SJCRH30 (cell line): ENCODE data around the gene TRIM43B. TPM values are rescaled to one million over a fixed set of nuclear protein-coding genes. Genes with fewer than 3 reads are reported as not detected.
"Not testable (repeated sequence)": the region's sequence is repeated elsewhere in the genome, so short reads cannot be mapped to it uniquely, and the experiment has no call there.

Experiments used
- DNase-seq, 2 experiments: peaks; one replicate each; pipeline ENCODE4 v3.0.0-alpha.2; 2015 to 2020
- H3K27ac ChIP-seq: fragments of 250-450 bp; sonication (Bioruptor Pico); 2 replicates; pipeline ENCODE4 v1.5.1; 2020; ENCODE audit warnings: mild to moderate bottlenecking, moderate library complexity
- H3K27me3 ChIP-seq: fragments of 250-450 bp; sonication (Bioruptor Pico); 2 replicates; pipeline ENCODE4 v1.5.1; 2020; ENCODE audit warnings: mild to moderate bottlenecking, moderate library complexity
- H3K36me3 ChIP-seq: fragments of 250-450 bp; sonication (Bioruptor Pico); 2 replicates; pipeline ENCODE4 v1.5.1; 2020; ENCODE audit warnings: mild to moderate bottlenecking, moderate library complexity
- H3K4me1 ChIP-seq: fragments of 250-450 bp; sonication (Bioruptor Pico); 2 replicates; pipeline ENCODE4 v1.5.1; 2020; ENCODE audit warnings: mild to moderate bottlenecking, moderate library complexity
- H3K4me3 ChIP-seq: fragments of 250-450 bp; sonication (Bioruptor Pico); 2 replicates; pipeline ENCODE4 v1.5.1; 2020; ENCODE audit warnings: mild to moderate bottlenecking, moderate library complexity
- H3K9me3 ChIP-seq: fragments of 250-450 bp; sonication (Bioruptor Pico); replicated peaks from 2 replicates; pipeline ENCODE4 v1.5.1; 2020; ENCODE audit warnings: mild to moderate bottlenecking, moderate library complexity
- total RNA-seq: library from RNA; depleted of rRNA; stranded (reverse); fragments of >200 nt; shearing (Covaris generic); gene quantifications from 2 replicates; pipeline ENCODE4 v1.2.3, GENCODE V29; 2014; rRNA removed

The TRIM43B gene
- total RNA-seq: not detected in 2 replicates

DNA sequence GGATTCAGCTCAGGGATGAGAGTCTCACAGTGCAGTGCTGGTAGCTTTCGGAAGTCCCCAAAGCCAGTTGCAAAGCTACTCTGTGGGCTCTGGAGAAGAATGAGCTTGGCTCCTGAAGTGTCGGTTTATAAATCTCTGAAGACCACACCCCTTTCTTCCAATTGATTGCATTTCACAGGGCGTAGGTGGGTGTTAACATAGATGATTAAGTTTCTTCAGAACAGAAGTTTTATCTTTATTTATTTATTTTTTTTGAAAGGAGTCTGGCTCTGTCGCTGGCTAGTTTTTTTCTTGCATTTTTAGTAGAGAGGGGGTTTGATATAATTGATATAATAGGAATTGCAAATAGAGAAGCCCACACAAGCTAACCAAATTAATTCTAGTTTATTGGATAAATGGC lies at the start of gene TRIM43B:
TRIM43B (minus strand) TSS at position 101 of the 400 bp plus-strand sequence. CDS start 2,040 bp downstream, outside the sequence.
- H3K27ac ChIP-seq, H3K27me3 ChIP-seq, H3K4me3 ChIP-seq, H3K36me3 ChIP-seq, H3K4me1 ChIP-seq, DNase-seq, H3K9me3 ChIP-seq: not testable (repeated sequence)

DNA sequence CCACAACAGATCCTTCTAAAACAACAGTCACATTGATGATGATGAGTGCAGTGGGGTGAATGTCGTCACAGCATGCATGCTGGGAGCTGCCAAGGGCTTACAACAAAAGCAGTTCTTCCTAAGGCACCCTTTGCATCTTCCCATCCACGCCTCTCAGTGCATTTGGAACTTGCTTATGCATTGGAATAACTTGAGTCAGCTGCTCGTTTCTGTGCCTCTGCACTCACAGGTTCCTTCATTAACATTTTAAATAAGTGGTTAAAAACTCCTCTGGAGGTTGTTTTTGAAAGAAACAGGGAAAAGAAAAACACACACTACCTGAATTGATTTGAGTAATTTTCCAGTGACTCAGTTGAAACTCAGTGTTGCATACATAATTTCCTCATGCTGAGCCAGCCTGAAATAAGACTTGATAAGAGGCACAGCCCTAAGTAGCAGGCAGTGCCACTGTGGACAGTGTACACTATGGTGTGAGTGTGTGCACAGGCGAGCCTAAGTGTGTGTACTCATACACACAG lies 46.8 kb upstream of the TRIM43B start:
- no peak overlapping the region for H3K27ac ChIP-seq
- peak in 1 of 2 experiments; percentile 33 for DNase-seq

DNA sequence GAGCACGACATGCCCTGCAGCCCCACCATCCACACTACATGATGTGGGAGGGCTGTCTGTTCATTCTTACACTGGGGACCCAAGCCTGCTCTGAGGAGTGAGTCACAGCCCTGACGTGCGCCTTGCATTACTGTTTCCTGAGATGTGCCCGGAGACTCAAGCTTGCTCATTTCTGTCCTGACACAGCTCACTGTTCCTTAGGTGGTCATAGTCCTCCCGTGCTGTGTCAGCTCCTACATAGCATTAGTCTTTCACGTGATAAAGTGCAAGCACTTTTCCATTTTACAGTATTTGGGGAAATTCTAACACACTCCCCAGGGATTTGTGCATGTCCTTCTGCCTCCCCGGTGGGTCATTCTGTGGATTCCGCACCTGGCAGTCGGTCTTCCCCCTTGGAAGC lies 46.2 kb upstream of the TRIM43B start:
- H3K4me3 ChIP-seq: no peak overlapping the region
- DNase-seq: no peak
- H3K27ac ChIP-seq: no peak overlapping the region

More for the DNA sequence above, 46.8 kb upstream of the TRIM43B start:
- Histone ChIP-seq H3K4me1 (no peaks in the 10 kb centered on the region), H3K36me3 (no peaks in the 10 kb centered on the region), H3K9me3 (no peaks in the 10 kb centered on the region), H3K4me3 (no peak overlapping the region), H3K27me3 (no peaks in the 10 kb centered on the region)

DNA sequence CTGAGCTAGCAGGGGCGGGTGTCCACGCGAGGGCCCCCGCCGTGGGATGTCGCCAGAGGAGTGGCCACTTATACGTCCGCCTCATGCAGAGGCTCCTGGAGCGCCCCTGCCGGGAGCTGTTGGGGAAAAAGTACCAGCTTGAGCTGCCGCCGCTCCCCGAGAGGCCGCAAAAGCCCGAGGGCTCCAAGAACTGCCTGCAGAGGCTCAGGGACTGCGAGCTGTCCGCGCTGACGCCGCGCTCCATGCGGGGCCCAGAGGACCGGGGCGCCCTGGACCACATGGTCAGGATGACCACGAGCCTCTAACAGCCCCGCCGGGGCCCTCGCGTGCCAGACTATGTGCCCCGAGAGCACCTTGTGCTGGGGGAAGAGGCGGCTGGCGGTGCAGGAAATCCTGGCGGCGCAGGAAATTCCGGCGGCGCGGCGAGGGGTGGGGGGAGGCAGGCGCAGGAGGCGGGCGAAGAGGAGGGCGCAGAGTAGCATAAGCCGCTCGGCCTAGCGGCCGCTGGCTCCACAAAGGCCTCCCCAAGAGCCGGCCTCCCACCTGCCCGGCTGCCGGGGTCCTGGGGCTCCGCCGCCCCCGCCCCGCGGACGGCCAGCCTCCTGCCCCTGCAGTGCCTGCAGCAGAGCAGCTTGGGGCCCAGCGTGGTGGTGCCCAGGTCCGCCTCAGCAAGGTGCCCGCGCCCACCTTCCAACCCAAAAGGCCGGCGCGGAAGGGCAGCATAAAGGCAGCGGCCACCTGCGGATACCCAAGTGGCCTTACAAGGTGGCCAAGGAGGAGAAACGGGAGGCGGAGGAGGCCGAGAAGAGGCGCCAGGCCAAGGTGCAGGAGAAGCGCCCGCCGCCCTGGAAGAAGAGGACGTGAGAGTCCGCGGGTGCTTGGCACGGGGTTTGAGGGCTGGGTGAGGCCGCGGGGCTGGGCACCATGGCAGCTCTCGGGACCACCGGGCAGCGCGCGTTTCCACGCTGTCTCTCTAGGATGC lies 42.1 kb upstream of the TRIM43B start:
- no peaks in the 10 kb centered on the region for H3K36me3 ChIP-seq
- H3K27me3 ChIP-seq: no peaks in the 10 kb centered on the region
- H3K4me1 ChIP-seq: no peaks in the 10 kb centered on the region
- no peaks in the 10 kb centered on the region for H3K9me3 ChIP-seq
- DNase-seq: no peak
- H3K27ac ChIP-seq: no peak overlapping the region
- H3K4me3 ChIP-seq: no peak overlapping the region

More for the DNA sequence above, 46.2 kb upstream of the TRIM43B start:
- Histone ChIP-seq H3K4me1 (no peaks in the 10 kb centered on the region), H3K9me3 (no peaks in the 10 kb centered on the region), H3K36me3 (no peaks in the 10 kb centered on the region), H3K27me3 (no peaks in the 10 kb centered on the region)

DNA sequence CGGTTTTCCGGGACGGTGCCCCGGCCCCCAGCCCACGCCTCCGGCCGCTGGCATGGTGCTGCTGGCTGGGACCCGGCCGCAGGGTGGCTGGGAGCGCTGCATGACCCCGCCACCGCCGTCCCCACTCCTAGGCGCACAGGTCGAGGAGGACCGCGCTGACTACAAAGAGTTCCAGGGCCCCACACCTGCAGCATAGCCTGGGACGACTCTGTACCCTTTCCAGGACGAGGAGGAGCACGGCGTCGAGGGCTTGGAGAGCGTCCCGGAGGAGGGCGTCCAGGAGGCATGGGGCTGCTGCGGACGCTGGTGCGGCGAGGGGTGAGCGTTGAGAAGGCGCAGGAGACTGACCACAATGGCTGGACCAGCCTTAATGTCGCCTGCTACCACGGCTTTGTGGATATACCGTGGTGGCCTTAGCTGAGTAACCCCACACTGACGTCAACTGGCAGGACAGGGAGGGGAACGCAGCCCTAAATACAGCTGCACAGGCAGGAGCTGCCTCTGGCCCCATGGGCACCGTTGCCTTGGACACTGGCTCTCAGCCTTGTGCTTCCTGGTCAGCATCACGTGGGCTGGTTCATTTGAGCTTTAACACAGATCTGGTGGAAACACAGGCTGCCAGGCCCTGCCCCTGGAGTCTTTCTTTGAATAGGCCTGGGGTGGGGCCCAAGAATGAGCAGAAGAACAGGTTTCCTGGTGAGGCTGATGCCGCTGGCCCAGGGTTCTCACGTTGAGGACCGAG lies 40.9 kb upstream of the TRIM43B start:
- no peak for DNase-seq
- no peak overlapping the region for H3K27ac ChIP-seq

DNA sequence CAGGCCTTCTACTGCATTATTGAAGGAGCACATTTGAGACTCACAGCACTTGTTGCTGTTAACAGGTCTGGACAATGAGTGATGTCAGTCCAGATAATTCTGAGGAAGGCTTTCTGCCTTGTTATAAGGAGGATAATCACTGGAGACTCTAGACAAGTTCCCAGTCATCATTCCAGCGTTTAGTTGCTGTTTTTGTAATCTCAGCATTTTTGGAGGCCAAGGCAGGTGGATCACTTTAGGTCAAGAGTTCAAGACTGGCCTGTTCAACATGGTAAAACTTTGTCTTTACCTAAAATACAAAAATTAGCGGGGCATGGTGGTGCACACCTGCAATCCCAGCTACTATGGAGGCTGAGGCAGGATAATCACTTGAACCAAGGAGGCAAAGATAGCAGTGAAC lies 39.6 kb upstream of the TRIM43B start:
- no peaks in the 10 kb centered on the region for H3K27me3 ChIP-seq
- DNase-seq: no peak
- no peaks in the 10 kb centered on the region for H3K4me1 ChIP-seq
- no peak overlapping the region for H3K4me3 ChIP-seq
- no peaks in the 10 kb centered on the region for H3K9me3 ChIP-seq
- no peak overlapping the region for H3K27ac ChIP-seq
- no peaks in the 10 kb centered on the region for H3K36me3 ChIP-seq

More for the DNA sequence above, 40.9 kb upstream of the TRIM43B start:
- Histone ChIP-seq H3K4me3 (no peak overlapping the region), H3K9me3 (no peaks in the 10 kb centered on the region), H3K27me3 (no peaks in the 10 kb centered on the region), H3K36me3 (no peaks in the 10 kb centered on the region), H3K4me1 (no peaks in the 10 kb centered on the region)

DNA sequence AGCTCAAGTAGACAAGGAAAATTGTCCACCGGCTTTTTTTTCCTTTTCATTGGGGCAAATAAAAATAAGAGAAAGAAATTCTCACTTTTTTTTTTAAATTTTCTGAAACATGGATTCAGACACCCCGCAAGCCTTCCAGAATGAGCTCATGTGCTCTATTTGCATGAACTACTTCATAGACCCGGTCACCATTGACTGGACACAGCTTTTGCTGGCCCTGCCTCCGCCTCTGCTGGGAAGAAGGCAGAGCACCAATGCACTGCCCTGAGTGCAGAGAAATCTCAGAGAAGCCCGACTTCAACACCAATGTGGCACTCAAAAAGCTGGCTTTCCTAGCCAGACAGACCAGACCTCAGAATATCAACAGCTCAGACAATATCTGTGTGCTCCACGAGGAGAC lies 30.2 kb upstream of the TRIM43B start:
- Histone ChIP-seq H3K36me3 (no peaks in the 10 kb centered on the region), H3K9me3 (no peaks in the 10 kb centered on the region), H3K4me3 (no peak overlapping the region), H3K27ac (no peak overlapping the region), H3K27me3 (no peaks in the 10 kb centered on the region), H3K4me1 (no peaks in the 10 kb centered on the region)
- no peak for DNase-seq

DNA sequence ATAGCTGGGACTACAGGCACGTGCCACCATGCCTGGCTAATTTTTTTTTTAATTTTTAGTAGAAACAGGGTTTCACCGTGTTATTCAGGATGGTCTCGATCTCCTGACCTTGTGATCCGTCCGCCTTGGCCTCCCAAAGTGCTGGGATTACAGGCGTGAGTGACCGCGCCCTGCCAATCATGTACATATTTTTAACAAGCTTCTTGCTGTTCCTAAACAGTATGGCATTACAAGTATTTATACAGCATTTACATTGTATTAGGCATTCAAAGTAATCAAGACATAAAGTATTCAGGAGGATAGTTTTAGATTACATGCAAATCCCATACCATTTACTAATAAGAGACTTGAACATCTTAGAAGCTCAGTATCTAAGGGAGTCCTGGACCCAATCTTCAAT lies 29.7 kb upstream of the TRIM43B start:
- H3K9me3 ChIP-seq, DNase-seq, H3K4me1 ChIP-seq, H3K27me3 ChIP-seq, H3K36me3 ChIP-seq, H3K27ac ChIP-seq, H3K4me3 ChIP-seq: not testable (repeated sequence)

DNA sequence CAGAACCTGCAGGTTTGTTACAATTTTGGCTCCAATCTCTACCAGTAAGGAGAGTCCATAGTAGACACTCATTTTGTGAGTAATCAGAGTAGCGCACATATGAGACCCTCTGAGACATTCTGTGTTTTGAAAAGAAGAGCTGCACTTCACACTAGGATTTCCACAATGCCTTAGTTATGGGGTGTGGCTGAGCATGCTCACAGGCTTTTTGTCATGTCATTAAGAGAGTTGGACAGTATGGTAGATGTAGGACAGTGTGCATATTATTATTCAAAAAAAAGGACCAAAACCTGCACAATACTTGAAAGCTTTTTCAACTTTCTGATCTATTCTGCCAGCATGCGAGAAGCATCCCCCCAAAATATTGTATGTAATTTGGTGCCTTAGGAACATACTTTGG lies 24.9 kb upstream of the TRIM43B start:
- DNase-seq: no peak
- H3K27me3 ChIP-seq: no peaks in the 10 kb centered on the region
- H3K4me3 ChIP-seq: no peak overlapping the region
- no peaks in the 10 kb centered on the region for H3K4me1 ChIP-seq
- H3K27ac ChIP-seq: no peak overlapping the region
- no peaks in the 10 kb centered on the region for H3K36me3 ChIP-seq
- no peaks in the 10 kb centered on the region for H3K9me3 ChIP-seq

DNA sequence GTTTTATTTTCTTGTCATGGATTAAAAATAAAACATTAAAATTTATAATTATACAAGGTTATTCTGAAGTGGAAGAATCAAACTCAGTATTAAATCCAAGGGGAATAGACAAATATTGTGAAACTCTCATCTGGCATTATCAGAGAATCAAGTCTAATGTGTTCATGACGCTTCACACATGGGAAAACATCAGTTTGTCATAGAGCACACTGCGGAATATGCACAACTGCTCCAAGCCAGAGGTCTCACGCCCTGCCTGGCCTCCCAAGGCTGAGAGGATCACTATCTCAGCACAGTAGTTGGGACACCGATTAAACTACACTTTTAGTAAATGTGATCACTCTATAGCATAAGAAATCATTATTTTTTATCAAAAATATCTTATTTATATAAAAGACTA lies 20.7 kb upstream of the TRIM43B start:
- DNase-seq: no peak

DNA sequence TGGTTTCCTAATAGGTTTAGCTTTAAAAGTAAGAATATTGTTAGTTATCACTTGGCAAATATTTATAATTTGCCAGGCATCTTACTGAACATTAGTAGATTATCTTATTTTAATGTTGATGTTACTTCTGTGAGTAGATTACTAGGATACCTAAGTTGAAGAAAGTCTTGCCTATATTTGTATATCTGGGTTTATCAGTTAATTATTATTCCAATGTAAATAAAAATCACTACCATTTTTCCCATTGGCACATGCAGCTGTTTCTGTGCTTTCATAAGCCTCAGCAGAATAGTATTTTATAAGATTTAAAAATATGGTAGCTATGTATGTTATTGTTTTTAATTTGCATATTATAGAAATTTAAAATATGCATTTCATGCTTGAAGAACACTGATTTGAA lies 16.3 kb upstream of the TRIM43B start:
- DNase-seq: no peak

More for the DNA sequence above, 20.7 kb upstream of the TRIM43B start:
- no peak overlapping the region for H3K27ac ChIP-seq
- H3K27me3 ChIP-seq: no peaks in the 10 kb centered on the region
- H3K36me3 ChIP-seq: no peaks in the 10 kb centered on the region
- no peaks in the 10 kb centered on the region for H3K4me1 ChIP-seq
- H3K9me3 ChIP-seq: no peaks in the 10 kb centered on the region; the same call in 1 of the 2 replicates
- H3K4me3 ChIP-seq: no peak overlapping the region

DNA sequence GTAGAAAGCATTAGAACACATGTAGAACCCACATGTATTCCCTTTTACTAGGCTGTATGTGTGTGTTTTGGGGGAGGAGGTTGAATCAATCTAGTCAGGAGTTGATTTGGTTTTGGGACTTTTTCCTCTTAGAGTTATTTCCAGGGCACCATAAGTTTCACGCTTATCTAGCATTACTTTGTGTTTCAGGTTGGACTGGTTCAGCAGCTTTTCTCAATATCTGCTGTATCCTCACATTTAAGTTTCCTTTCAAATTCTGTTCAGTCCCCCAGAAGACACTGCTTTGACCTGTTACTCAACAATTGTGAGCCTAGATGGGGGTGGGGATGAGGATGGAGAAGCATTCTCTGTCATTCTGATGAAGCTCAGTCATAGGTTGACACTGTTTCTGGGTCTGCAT lies 7.5 kb upstream of the TRIM43B start:
- not testable (repeated sequence) for H3K27me3 ChIP-seq, H3K4me1 ChIP-seq, H3K4me3 ChIP-seq, DNase-seq, H3K36me3 ChIP-seq, H3K9me3 ChIP-seq, H3K27ac ChIP-seq

More for the DNA sequence above, 16.3 kb upstream of the TRIM43B start:
- no peaks in the 10 kb centered on the region for H3K27me3 ChIP-seq
- no peaks in the 10 kb centered on the region for H3K36me3 ChIP-seq
- no peak overlapping the region for H3K4me3 ChIP-seq
- H3K4me1 ChIP-seq: no peaks in the 10 kb centered on the region
- H3K27ac ChIP-seq: no peak overlapping the region
- H3K9me3 ChIP-seq: no peaks in the 10 kb centered on the region; the same call in 1 of the 2 replicates

DNA sequence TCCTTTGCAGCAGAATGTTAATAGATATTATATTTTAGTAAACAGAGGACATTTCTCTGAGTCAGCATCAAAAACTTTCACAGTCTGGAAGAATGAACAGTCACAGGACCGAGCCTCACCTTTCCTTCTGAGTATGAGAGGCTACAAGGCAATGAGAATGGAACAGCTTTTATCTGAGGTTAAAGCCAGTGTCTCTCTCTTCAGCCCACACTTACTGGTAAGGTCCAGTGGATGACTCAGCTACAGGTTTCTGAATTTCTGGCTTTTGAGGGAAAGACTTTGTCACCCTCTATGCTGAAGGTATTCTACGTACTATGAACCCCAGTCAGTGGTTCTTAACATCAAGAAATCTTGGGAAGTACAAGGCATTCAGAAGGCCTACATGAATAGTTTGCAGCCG lies 9.5 kb downstream of the TRIM43B start:
- H3K27ac ChIP-seq, H3K4me1 ChIP-seq, H3K27me3 ChIP-seq, H3K4me3 ChIP-seq, DNase-seq, H3K9me3 ChIP-seq, H3K36me3 ChIP-seq: not testable (repeated sequence)

DNA sequence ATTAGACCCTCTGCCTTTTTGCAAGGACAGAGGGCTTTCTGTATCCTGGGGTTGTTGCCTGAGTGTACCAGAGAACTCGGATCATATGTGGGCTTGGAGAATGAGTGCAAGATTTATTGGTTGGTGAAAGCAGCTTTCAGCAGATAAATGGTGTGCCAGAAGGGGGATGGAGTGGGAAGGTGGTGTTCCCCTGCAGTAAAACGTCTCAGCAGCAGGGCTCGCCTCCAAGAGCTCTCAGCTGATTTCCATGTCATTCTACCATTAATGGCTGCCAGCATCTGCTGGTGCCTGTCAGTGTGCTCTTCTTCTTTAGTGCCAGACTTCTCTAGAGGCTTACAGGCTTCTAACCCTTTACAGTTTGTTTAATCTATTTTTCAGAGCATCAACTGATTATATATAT lies 16.6 kb downstream of the TRIM43B start:
- H3K27me3 ChIP-seq, H3K4me1 ChIP-seq, DNase-seq, H3K36me3 ChIP-seq, H3K4me3 ChIP-seq, H3K27ac ChIP-seq, H3K9me3 ChIP-seq: not testable (repeated sequence)

DNA sequence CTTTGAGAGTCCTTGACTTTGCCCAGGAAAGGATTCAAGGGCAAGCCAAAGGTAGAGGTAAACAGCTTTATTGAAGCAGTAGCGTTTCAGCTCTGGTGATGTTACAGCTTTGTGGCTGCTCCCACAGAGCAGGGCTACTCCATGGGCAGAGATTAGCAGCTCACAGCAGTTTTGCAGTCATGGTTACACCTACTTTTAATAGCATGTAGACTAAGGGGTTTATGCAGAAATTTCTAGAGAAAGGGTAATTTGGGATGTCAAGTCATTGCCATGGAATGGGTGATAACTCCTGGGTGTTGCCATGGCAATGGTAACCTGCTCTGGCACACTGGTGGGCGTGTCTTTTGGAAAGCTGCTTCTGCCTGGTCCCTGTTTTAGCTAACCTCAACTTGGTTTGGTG lies 18.0 kb downstream of the TRIM43B start:
- H3K27ac ChIP-seq, H3K27me3 ChIP-seq, H3K4me3 ChIP-seq, H3K9me3 ChIP-seq, H3K4me1 ChIP-seq, DNase-seq, H3K36me3 ChIP-seq: not testable (repeated sequence)
